Measurements from ENCODE around the gene CLEC10A.
"Not testable (repeated sequence)": the region's sequence is repeated elsewhere in the genome, so short reads cannot be mapped to it uniquely, and the experiment has no call there.

Gene CLEC10A

GRCh38 chr17:7109461-7110322 is 29.6 kb upstream of the CLEC10A start:
- DNase-seq (ENCODE audit: low read depth in 2 of 3, low spot score in 2 of 3), result no peak

GRCh38 chr17:7108981-7109380 is 28.9 kb upstream of the CLEC10A start:
- no peak for DNase-seq (ENCODE audit: low read depth in 2 of 3, low spot score in 2 of 3)

DNA sequence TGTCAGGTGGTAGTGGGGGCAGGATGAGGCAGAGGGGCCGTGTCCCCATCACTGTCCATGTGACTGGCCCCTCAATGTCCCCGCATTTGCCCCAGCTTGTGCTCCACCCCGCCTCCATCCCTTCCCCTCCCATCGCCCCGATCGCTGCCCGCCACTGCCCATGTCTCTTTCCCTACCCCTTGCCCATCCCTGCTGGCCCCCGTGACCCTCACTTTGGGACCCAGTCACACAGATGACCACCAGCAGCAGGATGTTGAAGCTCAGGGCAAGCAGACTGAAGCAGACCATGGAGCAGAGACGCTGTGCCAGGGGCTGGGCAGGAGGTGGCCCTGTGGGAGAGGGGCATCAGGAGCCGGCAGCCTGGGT is 28.5 kb upstream of the CLEC10A start:
- DNase-seq (ENCODE audit: low read depth in 2 of 3, low spot score in 2 of 3), result no peak

GRCh38 chr17:7107795-7108559 is 27.9 kb upstream of the CLEC10A start:
- no peak for DNase-seq (ENCODE audit: low read depth in 2 of 3, low spot score in 2 of 3)

DNA sequence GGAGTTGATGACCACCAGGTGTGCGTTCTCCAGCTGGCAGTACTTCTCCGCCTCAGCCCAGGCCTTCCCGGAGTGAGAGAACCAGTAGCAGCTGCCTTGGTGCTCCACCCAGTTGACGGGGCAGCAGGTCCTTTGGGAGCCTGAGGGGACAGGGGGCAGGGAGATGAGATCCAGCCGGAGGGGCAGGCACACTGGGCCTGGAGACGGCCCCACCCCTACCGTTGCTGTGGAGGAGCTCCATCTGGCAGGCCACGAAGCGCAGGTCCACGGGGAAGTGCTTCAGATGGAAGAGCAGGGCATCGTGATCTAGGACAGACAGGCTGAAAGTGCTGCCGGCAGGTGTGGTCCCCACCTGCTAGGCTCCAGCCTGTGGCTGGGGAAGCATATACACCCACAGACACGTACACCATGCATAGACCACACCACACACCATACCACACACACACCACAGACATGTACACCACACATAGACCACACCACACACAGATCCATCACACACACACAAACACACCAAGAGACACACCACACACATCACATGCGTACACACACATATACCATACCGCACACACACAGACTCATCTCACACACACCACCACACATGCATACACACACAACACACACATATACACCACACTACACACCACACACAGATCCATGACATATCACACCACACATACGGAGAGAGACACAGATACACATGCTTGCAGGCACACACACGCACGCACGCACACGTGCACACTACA is 27.1 kb upstream of the CLEC10A start:
- DNase-seq (ENCODE audit: low read depth in 2 of 3, low spot score in 2 of 3), result no peak

DNA sequence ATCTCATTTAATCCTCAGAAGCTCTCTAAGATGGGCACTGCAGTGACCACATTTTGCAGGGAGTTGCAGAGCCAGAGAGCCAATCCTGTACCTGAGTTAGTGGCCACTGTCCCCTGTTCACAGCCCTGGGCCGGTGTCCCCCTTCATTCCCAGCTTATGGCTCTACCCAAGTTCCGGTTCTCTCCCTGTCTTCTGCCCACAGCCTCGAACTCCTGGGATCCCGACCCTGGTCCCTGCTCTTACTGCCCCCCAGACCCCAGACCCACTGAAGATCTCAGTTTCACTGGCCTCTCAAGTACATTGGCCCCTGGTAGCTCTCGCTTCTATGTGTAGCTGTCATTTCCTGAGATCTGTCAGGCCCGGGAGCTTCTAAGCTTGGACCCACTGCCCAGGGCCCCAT is 22.4 kb upstream of the CLEC10A start:
- DNase-seq (ENCODE audit: low read depth in 2 of 3, low spot score in 2 of 3), result no peak

GRCh38 chr17:7101531-7101930 is 21.5 kb upstream of the CLEC10A start:
- DNase-seq (ENCODE audit: low read depth in 2 of 3, low spot score in 2 of 3), result no peak

DNA sequence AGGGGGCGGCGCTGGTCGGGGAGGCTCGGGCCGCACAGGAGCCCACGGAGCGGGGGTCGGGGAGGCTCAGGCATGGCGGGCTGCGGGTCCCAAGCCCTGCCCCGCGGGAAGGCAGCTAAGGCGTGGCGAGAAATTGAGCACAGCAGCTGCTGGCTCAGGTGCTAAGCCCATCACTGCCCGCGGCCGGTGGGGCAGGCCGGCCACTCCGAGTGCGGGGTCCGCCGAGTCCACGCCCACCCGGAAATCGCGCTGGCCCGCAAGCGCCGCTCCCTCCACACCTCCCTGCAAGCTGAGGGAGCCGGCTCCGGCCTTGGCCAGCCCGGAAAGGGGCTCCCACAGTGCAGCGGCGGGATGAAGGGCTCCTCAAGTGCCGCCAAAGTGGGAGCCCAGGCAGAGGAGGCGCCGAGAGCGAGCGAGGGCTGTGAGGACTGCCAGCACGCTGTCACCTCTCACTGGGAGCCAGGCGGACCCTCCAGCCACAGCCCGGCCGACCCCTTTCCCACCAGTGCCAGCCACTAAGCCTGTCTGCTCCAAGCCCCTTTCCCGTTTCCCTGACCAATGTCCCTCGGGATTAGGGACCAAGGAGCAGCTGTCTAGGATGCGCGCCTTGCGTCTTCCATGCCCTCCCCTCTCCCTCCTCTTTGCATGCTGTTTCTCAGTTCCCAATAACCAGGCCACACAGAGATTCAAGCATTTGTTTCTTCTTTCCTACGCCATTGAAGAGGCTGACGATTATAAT is 20.8 kb upstream of the CLEC10A start:
- not testable (repeated sequence) for DNase-seq (ENCODE audit: low read depth in 2 of 3, low spot score in 2 of 3)

GRCh38 chr17:7098802-7099459 is 18.9 kb upstream of the CLEC10A start:
- no peak for DNase-seq (ENCODE audit: low read depth in 2 of 3, low spot score in 2 of 3)

- DNase-seq (ENCODE audit: low read depth in 2 of 3, low spot score in 2 of 3), result no peak
These were observed 17.9 kb upstream of the CLEC10A start for GRCh38 chr17:7097940-7098339.

DNA sequence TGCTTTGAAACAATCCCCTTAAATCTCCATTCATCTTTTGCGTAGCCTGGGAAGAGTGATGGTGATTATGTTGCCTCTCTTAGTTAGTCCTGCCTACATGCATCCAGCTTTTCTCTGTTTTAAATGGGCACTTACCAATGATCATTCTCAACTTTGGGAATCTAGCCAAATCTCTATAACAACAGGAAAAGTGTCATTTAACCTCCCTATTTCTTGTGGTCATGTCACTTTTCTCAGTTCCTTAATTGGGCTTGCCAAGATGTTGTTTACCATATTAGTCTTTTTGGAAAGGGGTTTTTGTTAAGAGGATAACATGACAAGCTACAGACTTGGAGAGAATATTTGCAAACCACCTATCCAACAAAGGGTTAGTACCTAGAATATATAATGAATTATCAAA is 15.6 kb upstream of the CLEC10A start:
- no peak for DNase-seq (ENCODE audit: low read depth in 2 of 3, low spot score in 2 of 3)

DNA sequence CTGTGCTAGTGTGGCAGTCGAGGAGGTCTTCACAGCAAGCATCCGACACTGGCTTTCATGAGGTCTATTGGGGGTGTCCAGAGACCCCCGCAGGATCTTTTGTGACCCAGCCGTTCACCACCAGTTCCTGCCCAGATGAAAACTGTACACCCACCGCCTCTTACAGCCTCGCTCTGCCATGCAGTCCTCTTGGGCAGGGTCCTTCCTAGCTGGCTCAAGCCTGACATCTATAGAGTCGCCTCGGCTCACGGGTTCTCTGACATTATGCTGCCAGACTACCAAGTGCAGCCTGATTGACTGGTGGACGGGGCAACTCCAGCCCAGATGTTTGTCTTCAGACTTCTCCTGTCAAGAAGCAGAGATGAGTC is 14.6 kb upstream of the CLEC10A start:
- no peak for DNase-seq (ENCODE audit: low read depth in 2 of 3, low spot score in 2 of 3)

- DNase-seq (ENCODE audit: low read depth in 2 of 3, low spot score in 2 of 3), result not testable (repeated sequence)
These were observed 11.4 kb upstream of the CLEC10A start for GRCh38 chr17:7091311-7092005.

DNA sequence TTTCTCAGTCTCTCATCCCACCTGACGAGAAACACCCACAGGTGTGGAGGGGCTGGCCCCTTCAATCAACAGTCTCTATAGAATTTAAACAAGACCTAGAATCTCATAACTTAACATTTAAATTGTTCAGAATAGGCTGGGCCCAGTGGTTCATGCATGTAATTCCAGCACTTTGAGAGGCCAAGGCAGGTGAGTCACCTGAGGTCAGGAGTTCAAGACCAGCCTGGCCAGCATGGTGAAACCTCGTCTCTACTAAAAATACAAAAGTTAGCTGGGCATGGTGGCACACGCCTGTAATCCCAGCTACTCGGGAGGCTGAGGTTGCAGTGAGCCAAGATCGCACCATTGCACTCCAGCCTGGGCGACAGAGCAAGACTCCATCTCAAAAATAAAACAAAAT is 9.5 kb upstream of the CLEC10A start:
- not testable (repeated sequence) for DNase-seq (ENCODE audit: low read depth in 2 of 3, low spot score in 2 of 3)

DNA sequence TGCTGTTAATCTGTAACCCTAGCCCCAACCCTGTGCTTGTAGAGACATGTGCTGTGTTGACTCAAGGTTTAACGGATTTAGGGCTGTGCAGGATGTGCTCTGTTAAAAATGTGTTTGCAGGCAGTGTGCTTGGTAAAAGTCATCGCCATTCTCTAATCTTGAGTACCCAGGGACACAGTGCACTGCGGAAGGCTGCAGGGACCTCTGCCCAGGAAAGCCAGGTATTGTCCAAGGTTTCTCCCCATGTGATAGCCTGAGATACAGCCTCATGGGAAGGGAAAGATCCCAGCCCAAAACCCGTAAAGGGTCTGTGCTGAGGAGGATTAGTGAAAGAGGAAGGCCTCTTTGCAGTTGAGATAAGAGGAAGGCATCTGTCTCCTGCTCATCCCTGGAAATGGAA is 8.4 kb upstream of the CLEC10A start:
- not testable (repeated sequence) for DNase-seq (ENCODE audit: low read depth in 2 of 3, low spot score in 2 of 3)

DNA sequence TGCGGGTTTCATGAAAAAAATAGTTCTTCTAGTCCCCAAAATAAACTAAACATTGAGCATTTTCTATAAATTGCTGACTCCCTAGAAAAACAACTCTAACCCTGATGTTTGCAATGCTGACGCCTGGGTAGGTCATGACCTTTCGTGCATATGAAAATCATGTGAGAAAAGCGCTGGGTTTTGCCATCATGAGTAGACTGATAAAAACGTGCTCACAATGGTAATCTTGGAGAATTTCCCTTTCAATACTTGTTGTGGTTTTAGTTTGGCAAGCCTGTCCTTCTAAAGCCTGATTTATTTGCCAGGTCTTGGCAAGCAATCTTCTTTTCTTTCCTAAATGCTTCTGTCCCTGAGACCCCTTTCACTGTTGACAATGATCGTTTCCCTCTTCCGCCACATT is 4.0 kb upstream of the CLEC10A start:
- DNase-seq (ENCODE audit: low read depth in 2 of 3, low spot score in 2 of 3), result no peak

DNA sequence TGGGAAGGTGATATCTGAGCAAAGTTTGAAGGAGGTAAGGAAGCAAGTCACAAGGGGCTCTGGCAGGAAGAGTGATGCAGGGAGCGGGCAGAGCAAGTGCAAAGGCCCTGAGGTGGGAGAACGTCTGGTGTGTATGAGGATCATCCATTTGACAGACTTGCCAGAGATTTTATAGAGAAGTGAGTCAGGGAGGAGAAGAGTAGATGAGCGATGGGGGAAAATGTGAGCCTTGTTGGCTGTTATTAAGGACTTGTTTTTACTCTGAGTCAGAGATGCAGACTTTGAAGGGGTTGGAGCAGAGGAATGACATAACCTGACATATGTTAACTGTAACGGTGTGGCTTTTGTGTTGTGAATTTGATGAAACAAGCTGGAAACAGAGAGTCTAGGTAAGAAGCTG is 3.5 kb upstream of the CLEC10A start:
- DNase-seq (ENCODE audit: low read depth in 2 of 3, low spot score in 2 of 3), result no peak

- no peak for DNase-seq (ENCODE audit: low read depth in 2 of 3, low spot score in 2 of 3)
These were observed 1.5 kb upstream of the CLEC10A start for GRCh38 chr17:7081341-7082062.

- no peak for DNase-seq (ENCODE audit: low read depth in 2 of 3, low spot score in 2 of 3)
These were observed 498 bp upstream of the CLEC10A start for GRCh38 chr17:7080456-7081041.
